ENCODE results near the gene CTNNA3.

DNA sequence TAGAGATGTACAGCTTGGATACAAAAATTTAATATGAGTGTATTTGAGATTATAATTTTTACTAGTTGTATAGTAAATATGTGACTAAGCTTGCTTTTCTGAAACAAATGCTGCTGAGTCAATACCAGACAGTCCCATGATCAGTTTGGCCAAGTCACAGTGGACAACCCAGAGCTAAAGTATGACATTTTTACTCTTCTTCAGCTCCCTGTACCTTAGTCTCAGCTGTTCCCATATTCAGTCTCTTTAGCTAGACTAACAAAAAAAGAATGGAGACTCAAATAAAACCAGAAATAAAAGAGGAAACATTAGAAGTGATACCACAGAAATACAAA is 189.3 kb downstream of the CTNNA3 start:
- TF ChIP-seq, protein P1, sequence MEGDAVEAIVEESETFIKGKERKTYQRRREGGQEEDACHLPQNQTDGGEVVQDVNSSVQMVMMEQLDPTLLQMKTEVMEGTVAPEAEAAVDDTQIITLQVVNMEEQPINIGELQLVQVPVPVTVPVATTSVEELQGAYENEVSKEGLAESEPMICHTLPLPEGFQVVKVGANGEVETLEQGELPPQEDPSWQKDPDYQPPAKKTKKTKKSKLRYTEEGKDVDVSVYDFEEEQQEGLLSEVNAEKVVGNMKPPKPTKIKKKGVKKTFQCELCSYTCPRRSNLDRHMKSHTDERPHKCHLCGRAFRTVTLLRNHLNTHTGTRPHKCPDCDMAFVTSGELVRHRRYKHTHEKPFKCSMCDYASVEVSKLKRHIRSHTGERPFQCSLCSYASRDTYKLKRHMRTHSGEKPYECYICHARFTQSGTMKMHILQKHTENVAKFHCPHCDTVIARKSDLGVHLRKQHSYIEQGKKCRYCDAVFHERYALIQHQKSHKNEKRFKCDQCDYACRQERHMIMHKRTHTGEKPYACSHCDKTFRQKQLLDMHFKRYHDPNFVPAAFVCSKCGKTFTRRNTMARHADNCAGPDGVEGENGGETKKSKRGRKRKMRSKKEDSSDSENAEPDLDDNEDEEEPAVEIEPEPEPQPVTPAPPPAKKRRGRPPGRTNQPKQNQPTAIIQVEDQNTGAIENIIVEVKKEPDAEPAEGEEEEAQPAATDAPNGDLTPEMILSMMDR (IDR thresholded peaks at IDR 0.05), result no peak
- no peak for TF ChIP-seq POLR2A (IDR thresholded peaks at IDR 0.05)

Data from right lobe of liver (tissue), 4 donors.